GM19468 (cell line): ENCODE results near the gene SFXN5.
"Not testable (repeated sequence)": the region's sequence is repeated elsewhere in the genome, so short reads cannot be mapped to it uniquely, and the experiment has no call there.

Experiments used
- ATAC-seq: cut with Tn5 transposase; IDR thresholded peaks from one replicate; pipeline ENCODE4 v1.9.1; 2021; ENCODE audit warnings: mild to moderate bottlenecking, moderate library complexity, moderate number of reproducible peaks; ENCODE audit not compliant: unreplicated experiment; ENCODE audit errors: extremely low read depth

The SFXN5 gene

GRCh38 chr2:72915907-72916742, 155.4 kb downstream of the SFXN5 start:
- peak; percentile 47 for ATAC-seq

- no peak for ATAC-seq
Observed at GRCh38 chr2:72915320-72915906, 156.1 kb downstream of the SFXN5 start.

GRCh38 chr2:72914589-72915319, 156.8 kb downstream of the SFXN5 start:
- no peak for ATAC-seq

- no peak for ATAC-seq
Observed at GRCh38 chr2:72914206-72914559, 157.3 kb downstream of the SFXN5 start.

GRCh38 chr2:72913486-72914205, 157.9 kb downstream of the SFXN5 start:
- no peak for ATAC-seq

GRCh38 chr2:72911256-72911655, 160.3 kb downstream of the SFXN5 start:
- no peak for ATAC-seq

- ATAC-seq: no peak
Observed at GRCh38 chr2:72908741-72909140, 162.8 kb downstream of the SFXN5 start.

- ATAC-seq: not testable (repeated sequence)
Observed at GRCh38 chr2:72907369-72907768, 164.1 kb downstream of the SFXN5 start.

GRCh38 chr2:72901426-72901825, 170.1 kb downstream of the SFXN5 start:
- no peak for ATAC-seq

GRCh38 chr2:72900191-72900825, 171.2 kb downstream of the SFXN5 start:
- ATAC-seq: no peak

GRCh38 chr2:72898585-72898906, 173.0 kb downstream of the SFXN5 start:
- no peak for ATAC-seq

- no peak for ATAC-seq
Observed at GRCh38 chr2:72897785-72898584, 173.5 kb downstream of the SFXN5 start.

- ATAC-seq: no peak
Observed at GRCh38 chr2:72896446-72896845, 175.1 kb downstream of the SFXN5 start.

- ATAC-seq: no peak
Observed at GRCh38 chr2:72895759-72896281, 175.7 kb downstream of the SFXN5 start.

- no peak for ATAC-seq
Observed at GRCh38 chr2:72895154-72895553, 176.4 kb downstream of the SFXN5 start.

GRCh38 chr2:72894514-72894913, 177.0 kb downstream of the SFXN5 start:
- ATAC-seq: no peak

GRCh38 chr2:72893594-72894319, 177.8 kb downstream of the SFXN5 start:
- ATAC-seq: peak; percentile 55

GRCh38 chr2:72892506-72893173, 178.9 kb downstream of the SFXN5 start:
- ATAC-seq: no peak
